HG03025 (cell line): ENCODE measurements around the gene ELMO1.

Experiments
- ATAC-seq: cut with Tn5 transposase; IDR thresholded peaks from one replicate; pipeline ENCODE4 v1.9.1; 2021; ENCODE audit warnings: mild to moderate bottlenecking, moderate library complexity; ENCODE audit not compliant: unreplicated experiment, low FRiP score

The ELMO1 gene

DNA sequence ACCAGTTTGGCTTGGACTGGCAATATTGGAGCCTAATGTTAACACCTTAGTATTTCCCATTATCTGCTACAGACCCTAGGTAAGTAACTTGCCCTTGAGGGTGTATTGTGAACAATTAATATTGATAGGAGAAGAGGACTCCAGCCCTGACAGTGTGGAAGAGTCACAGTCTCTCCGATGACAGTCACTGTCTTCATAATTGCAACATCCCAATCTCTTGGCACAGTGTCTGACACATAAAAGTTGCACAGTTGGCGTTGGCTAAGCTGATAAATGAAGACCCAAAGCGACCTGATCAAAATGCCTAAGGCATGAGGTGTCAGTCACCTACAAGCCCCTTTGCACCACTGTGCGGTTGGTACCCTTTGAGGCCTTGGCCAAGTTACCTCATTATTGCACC lies 569.6 kb downstream of the ELMO1 start:
- ATAC-seq = no peak

GRCh38 chr7:36878288-36878687 lies 570.4 kb downstream of the ELMO1 start:
- ATAC-seq = no peak

DNA sequence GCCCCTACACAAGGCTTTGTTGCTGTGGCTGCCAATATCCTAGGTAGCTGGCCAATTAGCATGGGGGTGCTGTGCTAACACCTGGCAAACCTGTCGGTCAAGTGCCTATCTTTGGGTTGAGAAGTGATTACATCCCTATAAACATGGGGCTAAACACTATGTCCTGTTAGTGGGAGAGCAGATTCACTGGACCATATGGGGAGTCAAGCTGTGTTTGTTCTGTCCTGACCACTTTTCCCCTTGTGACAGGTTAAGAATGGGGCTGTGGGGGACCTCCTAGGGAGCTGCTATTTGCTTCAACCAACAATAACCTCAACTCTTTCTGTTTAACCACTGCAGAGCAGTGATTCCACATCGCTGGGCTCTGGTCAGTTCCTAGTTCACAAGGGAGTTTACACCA lies 572.9 kb downstream of the ELMO1 start:
- no peak for ATAC-seq

GRCh38 chr7:36874041-36874440 lies 574.6 kb downstream of the ELMO1 start:
- ATAC-seq = no peak

DNA sequence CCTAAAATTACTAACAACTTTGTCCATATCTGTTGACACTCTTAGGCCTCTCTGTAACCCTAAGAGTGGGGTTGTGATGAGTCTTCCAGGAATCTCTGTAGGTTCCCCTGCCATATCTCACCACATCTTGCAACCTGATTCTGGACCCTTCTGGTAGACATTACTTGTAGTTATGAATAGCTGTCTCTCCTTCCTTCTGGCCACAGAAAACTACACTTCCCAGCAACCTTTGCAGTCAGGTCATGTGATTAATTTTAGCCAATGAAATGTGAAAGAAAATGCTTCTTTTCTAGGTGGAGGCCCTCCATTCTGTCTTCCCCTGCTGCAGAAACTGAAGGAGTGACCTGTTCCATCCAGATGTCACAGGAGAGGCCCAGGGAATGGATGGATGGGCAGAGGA lies 576.8 kb downstream of the ELMO1 start:
- ATAC-seq = no peak

- ATAC-seq = no peak
Measured at GRCh38 chr7:36871355-36871738, 577.3 kb downstream of the ELMO1 start.

DNA sequence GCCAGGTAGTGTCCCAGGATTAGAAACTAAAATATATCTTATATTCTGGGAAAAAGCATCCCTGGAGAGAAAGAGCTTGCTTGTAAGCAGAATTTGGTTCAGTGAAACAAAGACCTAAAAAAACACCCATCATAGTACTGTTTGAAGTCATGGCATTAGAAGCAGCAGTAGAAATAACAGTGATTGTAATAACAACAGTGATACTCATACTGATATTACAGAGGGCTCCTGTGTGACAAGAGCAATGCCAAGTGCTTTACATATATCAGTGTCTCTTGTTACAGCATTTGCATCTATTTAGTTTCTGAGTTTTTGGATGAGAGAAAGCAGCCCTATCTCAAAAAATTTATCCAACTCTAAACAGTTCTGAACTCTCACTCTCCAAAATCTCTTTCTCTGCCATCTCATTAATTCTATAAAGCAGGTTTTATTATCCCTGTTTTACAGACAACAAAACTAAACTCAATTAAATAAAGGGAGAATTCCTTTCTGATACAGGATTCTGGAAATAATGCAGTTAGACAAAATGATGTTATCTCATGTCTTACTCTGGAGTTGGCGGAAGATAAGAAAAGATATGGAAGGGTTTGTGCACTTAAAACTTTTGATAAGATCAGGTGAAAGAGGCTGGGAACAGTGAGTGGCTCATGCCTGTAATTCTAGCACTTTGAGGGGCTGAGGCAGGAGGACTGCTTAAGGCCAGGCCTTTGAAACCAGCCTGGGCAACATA lies 577.9 kb downstream of the ELMO1 start:
- no peak for ATAC-seq

- no peak for ATAC-seq
Measured at GRCh38 chr7:36868727-36869411, 579.8 kb downstream of the ELMO1 start.

DNA sequence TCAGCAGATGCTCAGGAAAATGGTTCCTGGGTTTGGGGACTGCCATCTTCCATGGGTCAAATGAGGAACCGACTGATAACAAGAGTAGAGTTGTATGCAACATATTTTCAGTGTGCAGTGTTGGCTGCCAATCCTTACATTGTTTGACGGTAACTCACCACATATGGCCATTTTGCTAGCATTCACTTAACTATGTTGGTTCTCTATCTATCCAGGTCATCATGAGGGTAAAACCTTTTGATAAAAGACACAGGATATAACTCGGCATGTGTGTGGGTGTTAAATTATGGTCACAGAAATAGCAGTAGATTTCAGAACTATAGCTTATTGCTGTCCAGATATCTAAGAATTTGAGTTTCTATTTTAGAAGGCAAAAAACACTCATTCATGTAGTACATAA lies 583.6 kb downstream of the ELMO1 start:
- no peak for ATAC-seq

DNA sequence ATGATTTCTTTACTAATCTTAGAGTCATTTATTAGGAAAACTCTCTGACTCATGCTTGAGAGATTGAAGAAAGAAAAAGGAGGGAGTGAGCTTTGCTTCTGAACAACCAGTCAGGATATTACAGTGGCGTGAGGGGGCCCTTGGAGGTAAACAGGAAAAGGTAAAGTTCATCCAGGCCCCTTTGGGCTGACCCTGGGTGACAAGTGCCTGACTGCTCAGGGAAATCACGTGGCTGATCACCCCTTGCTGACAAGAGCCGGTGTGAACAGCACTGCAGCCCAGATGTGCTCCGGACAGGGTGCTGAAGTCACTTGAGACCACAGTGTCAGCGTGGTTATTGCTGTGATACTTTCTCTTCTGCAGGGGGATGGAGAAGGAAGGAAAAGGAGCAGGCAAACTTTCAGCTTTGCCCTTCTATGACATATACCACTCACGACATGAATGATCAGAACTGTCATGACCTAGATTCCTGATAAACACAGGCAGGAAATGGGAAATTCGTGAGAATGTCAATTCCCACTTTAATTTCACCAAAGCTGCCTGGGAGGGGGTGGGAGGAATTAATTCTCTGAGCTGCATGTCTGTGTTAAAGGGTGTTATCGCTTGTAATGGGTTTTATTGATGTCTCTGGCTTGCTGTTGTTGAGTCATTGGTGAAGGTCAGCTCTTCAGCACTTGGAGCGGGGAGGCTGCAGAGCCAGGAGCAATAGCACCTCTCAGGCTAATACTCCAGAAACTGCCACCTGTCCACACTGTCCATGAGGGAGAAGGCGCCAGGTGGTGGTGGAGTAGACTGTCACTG lies 584.6 kb downstream of the ELMO1 start:
- ATAC-seq = no peak

- ATAC-seq = no peak
Measured at GRCh38 chr7:36862771-36863261, 585.8 kb downstream of the ELMO1 start.

DNA sequence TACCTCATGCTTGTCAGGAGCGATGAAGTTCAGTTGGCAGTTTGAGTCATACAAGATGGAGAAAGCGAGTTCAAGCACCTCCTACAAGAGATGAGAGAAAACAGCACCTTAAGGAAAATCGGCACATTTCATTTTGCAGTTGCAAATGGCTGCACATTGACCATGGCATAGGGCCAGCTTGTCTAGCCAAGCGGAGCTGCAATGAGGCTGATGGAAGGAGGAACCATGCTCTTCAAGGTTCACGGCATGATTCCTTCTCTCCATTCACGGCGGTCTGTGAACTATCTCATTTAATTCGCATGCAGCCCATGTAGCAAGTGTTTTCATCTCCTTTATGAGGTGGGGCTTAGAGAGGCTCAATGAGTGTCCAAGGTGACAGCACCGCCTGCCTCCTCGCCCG lies 587.0 kb downstream of the ELMO1 start:
- no peak for ATAC-seq

DNA sequence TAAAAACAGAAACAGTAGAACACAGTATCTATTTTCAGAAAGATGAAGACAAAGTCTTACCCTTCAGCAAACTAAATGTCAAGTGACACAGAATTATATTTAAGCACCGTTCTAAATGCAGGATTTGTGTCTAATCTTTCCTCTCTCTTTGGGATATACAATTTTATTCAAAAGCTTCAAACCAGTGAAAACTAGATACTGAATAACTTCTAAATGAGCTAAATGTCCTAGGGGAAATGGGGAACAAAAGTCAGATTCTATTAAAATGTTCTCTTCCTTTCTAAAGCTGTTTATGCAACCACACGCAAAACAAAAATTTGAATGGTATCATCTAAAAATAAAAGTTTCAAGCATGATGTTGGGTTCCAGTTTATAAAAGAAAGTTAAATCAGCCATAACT lies 588.0 kb downstream of the ELMO1 start:
- no peak for ATAC-seq

GRCh38 chr7:36855330-36855729 lies 593.3 kb downstream of the ELMO1 start:
- ATAC-seq = no peak

DNA sequence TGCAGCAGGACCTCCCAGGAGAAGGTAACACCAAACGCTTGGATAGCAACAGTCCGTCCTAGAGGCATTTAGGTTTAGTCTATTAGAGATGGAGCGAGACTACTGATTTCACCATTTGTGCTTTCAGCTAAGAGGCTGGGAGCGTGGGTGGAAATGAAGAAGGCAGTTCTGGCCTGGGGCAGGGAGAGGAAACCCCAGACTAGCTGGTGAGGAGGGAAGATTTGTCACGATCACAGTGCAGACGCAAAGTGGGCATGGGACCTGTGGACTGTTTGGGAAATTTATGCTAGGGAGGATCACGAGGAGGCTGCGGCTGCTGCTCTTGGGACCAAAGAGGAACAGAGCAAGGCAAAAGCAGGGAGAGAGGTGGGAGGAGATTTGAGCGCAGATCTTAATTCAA lies 594.0 kb downstream of the ELMO1 start:
- ATAC-seq = no peak

DNA sequence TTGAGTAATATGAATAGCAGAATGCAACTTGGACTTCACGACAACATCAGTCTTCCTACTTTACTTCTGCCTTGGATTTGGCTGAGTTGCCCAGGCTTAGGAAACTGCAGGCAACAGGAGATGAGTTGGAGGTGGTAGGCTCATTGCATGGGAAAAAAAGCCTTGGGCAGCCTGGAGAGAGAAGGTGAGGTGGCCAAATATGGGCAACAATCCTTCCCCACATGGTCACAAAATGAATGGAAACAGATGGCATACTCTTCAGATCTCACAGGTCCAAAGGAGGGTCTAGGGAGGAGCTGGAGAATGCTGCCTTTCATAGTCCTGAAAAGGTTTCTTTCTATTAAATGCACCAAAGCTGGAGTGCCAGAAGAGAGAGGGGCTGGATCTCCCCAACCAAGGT lies 595.7 kb downstream of the ELMO1 start:
- ATAC-seq = no peak

GRCh38 chr7:36852017-36852416 lies 596.6 kb downstream of the ELMO1 start:
- no peak for ATAC-seq

DNA sequence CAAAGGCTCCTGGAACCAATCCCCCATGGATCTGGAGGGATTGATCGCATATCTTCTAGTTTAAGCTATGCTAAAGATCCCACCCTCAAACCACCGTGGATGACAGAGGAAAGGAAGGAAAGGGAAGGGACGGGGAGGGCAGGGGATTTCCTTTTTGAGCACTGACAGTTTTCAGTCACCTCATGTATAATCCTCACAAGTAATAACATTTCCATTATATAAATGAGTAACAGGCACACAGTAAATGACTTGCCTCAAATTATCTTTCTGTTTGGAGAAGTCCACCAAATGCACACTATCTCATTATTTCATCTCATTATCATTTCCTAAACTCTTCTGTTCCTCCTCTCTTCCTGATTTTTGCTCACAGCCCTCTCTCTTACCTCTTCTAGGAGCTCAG lies 597.3 kb downstream of the ELMO1 start:
- ATAC-seq = no peak

- ATAC-seq = no peak
Measured at GRCh38 chr7:36847946-36848345, 600.7 kb downstream of the ELMO1 start.

DNA sequence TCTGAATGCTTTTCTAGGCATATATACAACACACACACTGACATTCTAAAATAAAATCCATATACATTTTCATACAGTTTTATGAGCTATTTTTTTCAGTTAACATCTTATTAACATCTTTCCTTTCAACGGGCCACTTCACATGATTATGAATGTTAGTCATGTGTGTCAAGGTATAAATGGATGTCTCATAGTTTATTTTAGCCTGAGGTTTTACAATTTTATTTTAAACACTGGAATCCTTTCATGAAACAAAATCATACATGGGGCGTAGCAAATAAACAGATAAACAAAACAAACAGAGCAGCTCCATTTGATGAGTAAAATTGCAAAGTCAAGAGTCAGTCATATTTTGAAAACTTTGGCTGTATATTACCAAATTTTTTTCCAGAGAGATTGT lies 604.3 kb downstream of the ELMO1 start:
- no peak for ATAC-seq

DNA sequence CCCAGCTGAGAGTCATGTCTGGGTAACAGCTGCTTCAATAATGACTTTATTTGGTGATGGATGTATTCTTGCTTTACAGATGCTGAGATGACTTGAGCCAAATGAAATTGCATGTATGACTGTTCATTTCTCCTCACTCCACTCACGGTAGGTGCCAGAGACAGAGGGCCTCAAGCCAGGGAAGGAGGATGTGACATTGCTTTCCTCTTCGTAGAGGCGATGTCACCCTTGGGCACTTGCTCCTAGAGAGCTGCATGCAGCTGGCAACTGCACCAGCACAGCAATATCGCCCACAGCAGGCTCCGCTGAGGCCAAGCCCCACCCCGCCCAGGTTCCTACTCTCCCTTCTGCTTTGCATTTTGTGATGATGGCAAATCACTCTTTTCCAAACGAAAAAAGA lies 607.8 kb downstream of the ELMO1 start:
- no peak for ATAC-seq
